ENCODE results near the gene MYF6. TPM values are rescaled to one million over a fixed set of nuclear protein-coding genes. Genes with fewer than 3 reads are reported as not detected.
A peak's percentile ranks its signal among the peaks of the same experiment; 100 is the strongest.
"Not testable (repeated sequence)": the region's sequence is repeated elsewhere in the genome, so short reads cannot be mapped to it uniquely, and the experiment has no call there.

The MYF6 gene
- total RNA-seq, 1 experiment from 2014 or later: not detected

DNA sequence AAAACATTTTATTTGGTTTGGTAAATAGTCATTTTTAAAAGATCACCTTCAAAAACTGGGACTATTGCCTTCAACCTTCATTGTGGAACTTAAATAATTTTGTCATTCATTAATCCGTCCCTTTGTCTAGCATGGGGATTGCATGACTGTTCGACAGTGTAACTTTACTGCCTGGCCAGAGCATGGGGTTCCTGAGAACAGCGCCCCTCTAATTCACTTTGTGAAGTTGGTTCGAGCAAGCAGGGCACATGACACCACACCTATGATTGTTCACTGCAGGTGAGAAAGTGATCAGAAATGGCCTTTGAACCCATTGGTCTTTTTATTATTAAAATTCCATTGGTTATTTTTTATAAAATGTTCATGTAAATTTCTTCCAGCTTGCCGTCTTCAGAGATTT lies 37.2 kb upstream of the MYF6 start:
- Histone ChIP-seq H4K20me1 (ENCODE audit: insufficient read depth) (no peaks in the 10 kb centered on the region), H3K9me3 (ENCODE audit: control insufficient read depth in 1 of 2, insufficient read depth in 1 of 2, low read depth in 1 of 2, low read length in 2 of 2) (no peaks in the 10 kb centered on the region), H3K27me3 (ENCODE audit: insufficient read depth, low read length) (peaks cover 21% of the 10 kb centered on the region; the same call in 1 of the 2 replicates), H3K9ac (ENCODE audit: low read length) (no peak overlapping the region), H3K9me2 (ENCODE audit: insufficient read depth) (no peaks in the 10 kb centered on the region), H3K4me1 (ENCODE audit: control insufficient read depth in 1 of 2, insufficient read depth in 2 of 2, low read length in 2 of 2) (no peaks in the 10 kb centered on the region), H3K36me3 (ENCODE audit: control insufficient read depth in 1 of 2, insufficient read depth in 2 of 2, low read length in 2 of 2) (no peaks in the 10 kb centered on the region), H3K4me2 (ENCODE audit: low read length) (no peak overlapping the region), H3K27ac (ENCODE audit: low read depth, low read length) (no peak overlapping the region), H3K79me2 (ENCODE audit: insufficient read depth, low read length) (no peaks in the 10 kb centered on the region), H2AFZ (ENCODE audit: low read depth, low read length, poor library complexity, severe bottlenecking) (no peak overlapping the region), H3K4me3 (replicated peaks in 1 of 2; ENCODE audit: low read depth in 1 of 2, low read length in 2 of 2) (no peak overlapping the region)
- ATAC-seq (no peak), DNase-seq (ENCODE audit: low read depth, low spot score) (no peak)
- CTCF ChIA-PET: no interaction called here
- POLR2A ChIA-PET: no interaction called here
- TF ChIP-seq CBX3 (IDR thresholded peaks at IDR 0.05; ENCODE audit: low read depth) (no peak), ZNF274 (IDR thresholded peaks at IDR 0.05; ENCODE audit: low read depth, low read length) (no peak), CEBPB (IDR thresholded peaks at IDR 0.05; ENCODE audit: low read depth) (no peak), YY1 (IDR thresholded peaks at IDR 0.05; ENCODE audit: extremely low read depth, insufficient replicate concordance, low read depth, low read length) (no peak), SRF (IDR thresholded peaks at IDR 0.05; ENCODE audit: low read depth) (no peak)
- no TSS peak for BruUV-seq (replicated peaks)
- intact Hi-C loops (cut with micrococcal nuclease): no loop called here
- RAD21 ChIA-PET (ENCODE audit: low non-redundant PET in 1 of 2, low total read pairs in 2 of 2, uncharacterized antibody in 2 of 2, unreplicated experiment in 2 of 2): no interaction called here

DNA sequence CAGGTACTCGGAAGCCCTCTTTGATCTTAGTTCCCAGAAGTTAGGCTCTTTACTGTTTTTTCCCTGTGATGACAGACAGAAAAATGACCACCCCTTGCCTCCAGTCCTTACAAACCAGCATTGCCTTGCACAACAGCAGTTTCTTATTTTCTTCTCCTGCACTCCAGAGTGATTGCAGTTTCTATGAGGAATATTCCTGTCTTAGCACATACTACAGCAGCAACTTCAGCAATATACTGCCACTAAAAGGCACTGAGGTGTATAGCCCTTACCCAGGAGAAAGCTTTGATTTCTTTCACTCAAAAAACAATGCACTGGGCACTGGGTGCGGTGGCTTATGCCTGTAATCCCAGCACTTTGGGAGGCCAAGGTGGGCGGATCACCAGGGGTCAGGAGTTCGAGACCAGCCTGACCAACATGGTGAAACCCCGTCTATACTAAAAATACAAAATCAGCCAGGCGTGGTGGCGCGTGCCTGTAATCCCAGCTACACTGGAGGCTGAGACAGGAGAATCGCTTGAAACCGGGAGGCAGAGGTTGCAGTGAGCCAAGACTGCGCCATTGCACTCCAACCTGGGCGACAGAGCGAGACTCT lies 31.3 kb upstream of the MYF6 start:
- H3K27me3 ChIP-seq (ENCODE audit: insufficient read depth, low read length): peaks cover 28% of the 10 kb centered on the region
- H3K4me2 ChIP-seq (ENCODE audit: low read length); RAD21 ChIA-PET (ENCODE audit: low non-redundant PET in 1 of 2, low total read pairs in 2 of 2, uncharacterized antibody in 2 of 2, unreplicated experiment in 2 of 2); H3K4me1 ChIP-seq (ENCODE audit: control insufficient read depth in 1 of 2, insufficient read depth in 2 of 2, low read length in 2 of 2); ATAC-seq; H3K36me3 ChIP-seq (ENCODE audit: control insufficient read depth in 1 of 2, insufficient read depth in 2 of 2, low read length in 2 of 2); H3K9me2 ChIP-seq (ENCODE audit: insufficient read depth); H3K9ac ChIP-seq (ENCODE audit: low read length); H4K20me1 ChIP-seq (ENCODE audit: insufficient read depth); H3K27ac ChIP-seq (ENCODE audit: low read depth, low read length); DNase-seq (ENCODE audit: low read depth, low spot score); intact Hi-C loops (cut with micrococcal nuclease); POLR2A ChIA-PET; H3K4me3 ChIP-seq (replicated peaks in 1 of 2; ENCODE audit: low read depth in 1 of 2, low read length in 2 of 2); BruUV-seq (replicated peaks); H2AFZ ChIP-seq (ENCODE audit: low read depth, low read length, poor library complexity, severe bottlenecking); H3K79me2 ChIP-seq (ENCODE audit: insufficient read depth, low read length); H3K9me3 ChIP-seq (ENCODE audit: control insufficient read depth in 1 of 2, insufficient read depth in 1 of 2, low read depth in 1 of 2, low read length in 2 of 2): not testable (repeated sequence)
- CTCF ChIA-PET: interaction anchor here (1.0 kb wide), 1 partner anchor 43 kb away, joined by 3 read pairs; no protein-coding TSS in a partner anchor
- peak; percentile 12; the same call in 1 of the 2 replicates for TF ChIP-seq RAD21 (IDR thresholded peaks at IDR 0.05; ENCODE audit: low read depth)
